Fibroblast of the aortic adventitia (primary cell): Measurements from ENCODE around the gene UQCRHL. TPM values are rescaled to one million over a fixed set of nuclear protein-coding genes. Genes with fewer than 3 reads are reported as not detected.

ENCODE experiments used
- DNase-seq: peaks from one replicate; pipeline ENCODE4 v3.0.0-alpha.2; 2010; ENCODE audit warnings: low read depth
- H3K4me3 ChIP-seq: 2 replicates; pipeline ENCODE4 v1.5.1; 2011; ENCODE audit warnings: low read depth, mild to moderate bottlenecking, control low read depth, low read length, moderate library complexity
- total RNA-seq: library from RNA; depleted of rRNA; stranded (reverse); fragments of >200 nt; gene quantifications from 2 replicates; pipeline ENCODE4 v1.2.3, GENCODE V29; 2012; ENCODE audit warnings: low replicate concordance
- TF ChIP-seq, protein P1 (sequence below): IDR thresholded peaks from 2 replicates; pipeline ENCODE4 v1.5.1; 2011; ENCODE audit warnings: mild to moderate bottlenecking, low read length, control low read depth, inconsistent platforms; ENCODE audit not compliant: insufficient read depth

Gene UQCRHL
- total RNA-seq, 1 donor = 1.9 TPM

DNA sequence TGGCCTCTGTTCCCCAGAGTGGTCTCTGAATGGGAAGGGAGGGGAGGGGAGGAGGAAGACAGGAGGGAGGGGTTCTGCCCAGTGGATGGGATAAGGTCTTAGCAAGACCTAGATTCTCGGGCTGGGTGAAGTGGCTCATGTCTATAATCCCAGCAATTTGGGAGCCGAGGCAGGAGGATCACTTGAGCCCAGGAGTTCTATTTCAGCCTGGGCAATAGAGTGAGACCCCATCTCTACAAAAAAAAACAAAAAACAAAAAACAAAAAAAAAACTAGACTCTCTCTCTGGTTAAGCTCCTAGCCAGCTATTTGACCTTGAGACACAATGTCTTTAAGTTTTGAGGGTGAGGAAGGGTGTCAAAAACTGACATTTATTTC lies 11.4 kb downstream of the UQCRHL start:
- TF ChIP-seq, protein P1, sequence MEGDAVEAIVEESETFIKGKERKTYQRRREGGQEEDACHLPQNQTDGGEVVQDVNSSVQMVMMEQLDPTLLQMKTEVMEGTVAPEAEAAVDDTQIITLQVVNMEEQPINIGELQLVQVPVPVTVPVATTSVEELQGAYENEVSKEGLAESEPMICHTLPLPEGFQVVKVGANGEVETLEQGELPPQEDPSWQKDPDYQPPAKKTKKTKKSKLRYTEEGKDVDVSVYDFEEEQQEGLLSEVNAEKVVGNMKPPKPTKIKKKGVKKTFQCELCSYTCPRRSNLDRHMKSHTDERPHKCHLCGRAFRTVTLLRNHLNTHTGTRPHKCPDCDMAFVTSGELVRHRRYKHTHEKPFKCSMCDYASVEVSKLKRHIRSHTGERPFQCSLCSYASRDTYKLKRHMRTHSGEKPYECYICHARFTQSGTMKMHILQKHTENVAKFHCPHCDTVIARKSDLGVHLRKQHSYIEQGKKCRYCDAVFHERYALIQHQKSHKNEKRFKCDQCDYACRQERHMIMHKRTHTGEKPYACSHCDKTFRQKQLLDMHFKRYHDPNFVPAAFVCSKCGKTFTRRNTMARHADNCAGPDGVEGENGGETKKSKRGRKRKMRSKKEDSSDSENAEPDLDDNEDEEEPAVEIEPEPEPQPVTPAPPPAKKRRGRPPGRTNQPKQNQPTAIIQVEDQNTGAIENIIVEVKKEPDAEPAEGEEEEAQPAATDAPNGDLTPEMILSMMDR = no peak
- no peak for DNase-seq
- no peak overlapping the region for H3K4me3 ChIP-seq

DNA sequence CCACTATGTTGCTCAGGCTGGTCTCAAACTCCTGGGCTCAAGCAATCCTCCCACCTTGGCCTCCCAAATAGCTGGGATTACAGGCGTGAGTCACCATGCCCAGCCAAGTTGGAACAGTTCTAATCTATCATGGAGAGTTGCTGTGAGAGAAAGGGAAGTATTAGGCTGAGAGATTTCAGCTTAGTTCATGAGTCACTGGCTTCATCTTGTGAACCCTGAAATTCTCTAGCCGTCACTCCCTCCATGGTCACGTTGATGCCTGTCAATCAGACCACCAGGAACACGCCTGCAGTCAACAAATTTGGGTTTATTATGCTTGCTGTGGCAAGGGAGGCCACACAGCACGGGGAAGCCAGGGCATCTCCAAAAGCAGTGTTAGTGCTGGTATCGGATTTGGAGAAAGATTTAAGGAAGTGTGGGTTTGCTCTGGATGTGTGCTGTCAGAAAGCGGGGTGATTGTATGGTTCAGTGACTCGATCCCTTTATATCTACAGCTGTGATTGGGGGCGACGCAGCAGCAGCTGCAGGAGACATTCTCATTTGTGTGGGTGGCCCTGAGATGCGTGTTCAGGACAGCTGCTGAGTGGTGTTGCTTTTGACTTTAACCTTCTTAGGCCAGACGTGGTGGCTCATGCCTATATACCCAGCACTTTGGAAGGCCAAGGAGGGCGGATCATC lies 18.7 kb downstream of the UQCRHL start:
- peak; percentile 56 for DNase-seq
- TF ChIP-seq, protein P1 = no peak

DNA sequence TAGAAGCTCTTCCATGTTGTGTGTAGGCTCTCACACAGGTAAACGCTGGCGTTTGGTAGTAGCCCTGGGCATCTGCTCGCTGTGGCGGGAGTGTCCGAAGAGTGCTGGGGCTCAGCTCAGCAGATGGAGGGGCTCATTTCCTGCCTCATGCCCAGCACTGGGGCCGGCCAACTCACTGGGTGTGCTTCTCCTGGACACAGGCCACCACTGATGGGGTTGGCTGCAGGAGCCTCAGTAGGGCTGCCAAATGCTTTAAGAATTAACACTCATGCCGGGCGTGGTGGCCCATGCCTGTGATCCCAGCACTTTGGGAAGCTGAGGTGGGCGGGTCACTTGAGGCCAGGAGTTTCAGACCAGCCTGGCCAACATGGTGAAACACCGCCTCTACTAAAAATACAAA lies 20.9 kb downstream of the UQCRHL start:
- DNase-seq = peak; percentile 87
- TF ChIP-seq, protein P1 = no peak
- no peak overlapping the region for H3K4me3 ChIP-seq

More for the DNA sequence above, 18.7 kb downstream of the UQCRHL start:
- H3K4me3 ChIP-seq = no peak overlapping the region

DNA sequence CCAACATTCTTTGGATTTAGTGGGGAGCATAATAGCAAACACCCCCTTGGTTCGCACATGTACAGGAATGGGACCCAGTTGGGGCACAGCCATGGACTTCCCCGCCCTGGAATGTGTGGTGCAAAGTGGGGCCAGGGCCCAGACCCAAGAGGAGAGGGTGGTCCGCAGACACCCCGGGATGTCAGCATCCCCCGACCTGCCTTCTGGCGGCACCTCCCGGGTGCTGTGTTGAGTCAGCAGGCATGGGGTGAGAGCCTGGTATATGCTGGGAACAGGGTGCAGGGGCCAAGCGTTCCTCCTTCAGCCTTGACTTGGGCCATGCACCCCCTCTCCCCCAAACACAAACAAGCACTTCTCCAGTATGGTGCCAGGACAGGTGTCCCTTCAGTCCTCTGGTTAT lies 21.8 kb downstream of the UQCRHL start:
- TF ChIP-seq, protein P1 = no peak
- no peak for DNase-seq
- H3K4me3 ChIP-seq = no peak overlapping the region

DNA sequence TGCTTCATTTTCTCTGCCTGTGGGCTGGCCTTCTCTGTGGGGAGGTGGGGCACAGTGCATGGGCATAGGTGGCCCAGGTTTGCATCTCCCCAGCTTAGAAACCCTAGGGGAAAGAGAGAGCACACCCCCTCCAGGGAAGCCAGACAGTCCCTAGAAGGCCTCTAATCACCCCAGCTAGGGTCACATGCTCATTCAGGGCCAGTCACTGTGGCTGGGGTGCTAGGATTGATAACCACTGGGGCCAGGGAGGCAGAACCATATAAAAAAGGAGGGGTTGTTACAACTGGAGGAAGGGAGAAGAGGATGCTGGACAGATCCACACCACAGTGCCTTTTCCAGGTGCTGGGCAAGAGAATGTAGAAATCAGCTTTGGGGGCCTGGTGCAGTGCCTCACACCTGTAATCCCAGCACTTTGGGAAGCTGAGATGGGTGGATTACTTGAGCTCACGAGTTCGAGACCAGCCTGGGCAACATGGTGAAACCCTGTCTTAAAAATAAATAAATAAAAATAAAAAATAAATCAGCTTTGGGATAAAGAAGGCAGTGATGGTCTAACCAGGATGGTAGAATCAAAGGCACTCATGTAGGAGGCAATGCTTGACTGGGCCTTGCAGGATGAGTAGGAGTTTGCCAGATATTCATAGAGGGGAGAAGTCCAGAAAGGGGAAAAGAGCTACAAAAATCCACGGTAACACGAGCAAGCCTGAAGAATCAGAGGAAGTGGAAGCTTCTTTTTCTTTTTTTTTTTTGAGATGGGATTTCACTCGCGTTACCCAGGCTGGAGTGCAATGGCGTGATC lies 29.3 kb downstream of the UQCRHL start:
- TF ChIP-seq, protein P1 = no peak
- no peak overlapping the region for H3K4me3 ChIP-seq
- DNase-seq = no peak

DNA sequence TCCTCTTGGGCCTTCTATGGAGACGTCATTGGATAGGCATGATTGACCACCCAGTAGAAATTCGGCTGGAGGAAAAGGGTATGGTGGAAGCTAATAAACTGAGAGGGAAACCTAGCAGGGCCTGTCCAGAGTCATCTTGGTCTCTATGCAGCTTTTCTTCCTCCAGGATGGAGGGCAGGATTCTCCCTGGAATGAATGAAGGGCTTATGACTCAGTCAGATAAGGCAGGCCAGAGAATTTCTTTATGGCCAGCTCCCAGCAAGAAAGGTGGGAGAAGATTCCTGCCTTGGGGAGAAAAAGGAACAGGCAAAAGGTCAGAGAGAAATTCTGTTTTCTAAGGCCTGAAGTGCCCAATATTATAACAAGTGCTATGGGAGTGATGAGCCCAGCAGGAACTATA lies 31.7 kb downstream of the UQCRHL start:
- DNase-seq = peak; percentile 62
- no peak overlapping the region for H3K4me3 ChIP-seq
- TF ChIP-seq, protein P1 = no peak
